ENCODE data around the gene HSD17B10. TPM values are rescaled to one million over a fixed set of nuclear protein-coding genes. Genes with fewer than 3 reads are reported as not detected.

The HSD17B10 gene
- total RNA-seq (10 to 100 TPM in 4 of 5 donors, not detected in 1; 16.1 to 36.2 (median 20.9) TPM), polyA plus RNA-seq (10 to 100 TPM; 78.4 to 84.3 (median 82.9) TPM)
- long read RNA-seq, donor 1, transcript HSD17B10-201 (6 exons, 960 nt), result major isoform, 20 of 21 reads
- long read RNA-seq, donor 1, partial matches to known transcripts, result 0 of 21 reads
- long read RNA-seq, donor 1, other reads (novel, unspliced or antisense), result 0 of 21 reads
- long read RNA-seq, donor 2, transcript HSD17B10-201 (6 exons, 960 nt), result major isoform, 11 of 11 reads
- long read RNA-seq, donor 2, partial matches to known transcripts, result 0 of 11 reads
- long read RNA-seq, donor 2, other reads (novel, unspliced or antisense), result 0 of 11 reads
- long read RNA-seq, donor 3, transcript HSD17B10-201 (6 exons, 960 nt), result major isoform, 9 of 9 reads
- long read RNA-seq, donor 3, partial matches to known transcripts, result 0 of 9 reads
- long read RNA-seq, donor 3, other reads (novel, unspliced or antisense), result 0 of 9 reads
- long read RNA-seq, donor 4, partial matches to known transcripts, result 0 of 2 reads
- long read RNA-seq, donor 4, other reads (novel, unspliced or antisense), result 0 of 2 reads
- long read RNA-seq, donor 5, transcript HSD17B10-201 (6 exons, 960 nt), result major isoform, 21 of 22 reads
- long read RNA-seq, donor 5, partial matches to known transcripts, result 0 of 22 reads
- long read RNA-seq, donor 5, other reads (novel, unspliced or antisense), result 0 of 22 reads
- long read RNA-seq, donor 6, transcript HSD17B10-201 (6 exons, 960 nt), result major isoform, 44 of 50 reads
- long read RNA-seq, donor 6, partial matches to known transcripts, result 5 of 50 reads
- long read RNA-seq, donor 6, other reads (novel, unspliced or antisense), result 0 of 50 reads
- long read RNA-seq, donor 7, transcript HSD17B10-201 (6 exons, 960 nt), result major isoform, 15 of 27 reads
- long read RNA-seq, donor 7, partial matches to known transcripts, result 10 of 27 reads
- long read RNA-seq, donor 7, other reads (novel, unspliced or antisense), result 0 of 27 reads
- long read RNA-seq, donor 8, transcript HSD17B10-201 (6 exons, 960 nt), result major isoform, 13 of 19 reads
- long read RNA-seq, donor 8, partial matches to known transcripts, result 6 of 19 reads
- long read RNA-seq, donor 8, other reads (novel, unspliced or antisense), result 0 of 19 reads
- long read RNA-seq, donor 9, transcript HSD17B10-201 (6 exons, 960 nt), result major isoform, 23 of 24 reads
- long read RNA-seq, donor 9, partial matches to known transcripts, result 0 of 24 reads
- long read RNA-seq, donor 9, other reads (novel, unspliced or antisense), result 0 of 24 reads
- long read RNA-seq, donor 10, transcript HSD17B10-201 (6 exons, 960 nt), result major isoform, 10 of 10 reads
- long read RNA-seq, donor 10, partial matches to known transcripts, result 0 of 10 reads
- long read RNA-seq, donor 10, other reads (novel, unspliced or antisense), result 0 of 10 reads

- WGBS, 5 donors, result 2 to 26% (median 8%) methylated on average over 27 to 61 of the region's 61 CpGs
- H3K27ac ChIP-seq, result peak within 1 kb of the TSS; percentile 33 to 84 (median 74)
- DNase-seq, result peak; percentile 92 to 96
- peaks cover 0 to 15% (median 0%) of the 10 kb centered on the region in 3 donors for H3K27me3 ChIP-seq
- intact Hi-C loops (cut with DNase I; ENCODE audit: low total_unique reads), result loop anchor here (10.0 kb wide), 1 partner anchor 119 kb away; no protein-coding TSS in a partner anchor
- H3K4me3 ChIP-seq, result peak within 1 kb of the TSS; percentile 52 to 72 (median 62)
- H3K36me3 ChIP-seq, result peaks cover 0 to 35% (median 30%) of the 10 kb centered on the region in 4 donors
- H3K4me1 ChIP-seq, result peaks cover 0 to 13% (median 10%) of the 10 kb centered on the region in 4 donors
- TF ChIP-seq CTCF (IDR thresholded peaks at IDR 0.05) (no peak), POLR2AphosphoS5 (IDR thresholded peaks at IDR 0.05) (peak; percentile 55 to 78 (median 56))
- no peaks in the 10 kb centered on the region for H3K9me3 ChIP-seq
Observed at GRCh38 chrX:53433651-53434639, at the start of gene HSD17B10. Gene HSD17B10 (minus strand): TSS chrX:53434370. CDS start chrX:53434345, 25 bp downstream.

- Histone ChIP-seq H3K4me3 (no peak overlapping the region), H3K4me1 (peaks cover 0 to 6% (median 0%) of the 10 kb centered on the region in 4 donors), H3K27me3 (peaks cover 0 to 4% (median 0%) of the 10 kb centered on the region in 3 donors), H3K9me3 (peaks cover 0 to 10% (median 3%) of the 10 kb centered on the region in 4 donors), H3K36me3 (no peaks in the 10 kb centered on the region), H3K27ac (no peak overlapping the region)
- 60 to 72% (median 67%) methylated on average over 2 of the region's 2 CpGs for WGBS, 5 donors
- intact Hi-C loops (cut with DNase I; ENCODE audit: low total_unique reads), result no loop called here
- no peak for DNase-seq
- TF ChIP-seq EP300 (IDR thresholded peaks at IDR 0.05) (no peak), CTCF (IDR thresholded peaks at IDR 0.05) (no peak), POLR2A (IDR thresholded peaks at IDR 0.05) (no peak), POLR2AphosphoS5 (IDR thresholded peaks at IDR 0.05) (no peak)
Observed at GRCh38 chrX:53483416-53483815, 49.2 kb upstream of the HSD17B10 start.

GRCh38 chrX:53481816-53482465 lies 47.8 kb upstream of the HSD17B10 start:
- TF ChIP-seq EP300 (IDR thresholded peaks at IDR 0.05) (no peak), POLR2A (IDR thresholded peaks at IDR 0.05) (no peak), POLR2AphosphoS5 (IDR thresholded peaks at IDR 0.05) (no peak), CTCF (IDR thresholded peaks at IDR 0.05) (peak in 4 of 7 experiments; percentile 35 to 50 (median 36))
- no peak overlapping the region for H3K27ac ChIP-seq
- 38 to 45% (median 43%) methylated on average over 2 of the region's 2 CpGs for WGBS, 5 donors

More at GRCh38 chrX:53481816-53482465, 47.8 kb upstream of the HSD17B10 start:
- DNase-seq, result peak; percentile 73 to 82
- H3K27me3 ChIP-seq, result peaks cover 0 to 4% (median 0%) of the 10 kb centered on the region in 3 donors
- H3K4me1 ChIP-seq, result peaks cover 0 to 6% (median 0%) of the 10 kb centered on the region in 4 donors
- H3K4me3 ChIP-seq, result no peak overlapping the region
- intact Hi-C loops (cut with DNase I; ENCODE audit: low total_unique reads), result no loop called here
- H3K9me3 ChIP-seq, result peaks cover 0 to 10% (median 3%) of the 10 kb centered on the region in 4 donors
- H3K36me3 ChIP-seq, result no peaks in the 10 kb centered on the region

All from stomach (tissue), 19 donors.